Pancreas (tissue), 10 donors: ENCODE results near the gene MLF2. TPM values are rescaled to one million over a fixed set of nuclear protein-coding genes. Genes with fewer than 3 reads are reported as not detected.

Experiments
- ATAC-seq, 4 donors: fragments of 200-7000 bp; cut with Tn5 transposase; one replicate each; pipeline versions ENCODE4 v1.8.0 to v1.9.1; 2020; ENCODE audit warnings: mild to moderate bottlenecking in 4 of 4, moderate library complexity in 4 of 4
- DNase-seq, 6 donors: peaks; one replicate each; pipeline ENCODE4 v3.0.0-alpha.2; 2020
- FAIRE-seq: peaks from 2 replicates; lab custom pipeline; 2012; peaks lifted over from hg19 to GRCh38; lab: Jason Lieb, UNC
- H3K27ac ChIP-seq, 4 donors: fragments of 200-600 bp; sonication (generic); 1 replicate in 3 of 4; 2 replicates in 1 of 4; pipeline versions ENCODE4 v1.5.0 to v1.8.0; 2020
- H3K27me3 ChIP-seq, 4 donors: fragments of 200-600 bp; one replicate each; pipeline ENCODE4 v1.8.0; 2021
- H3K36me3 ChIP-seq, 3 donors: fragments of 200-600 bp; sonication (generic) in 1 of 3; one replicate each; pipeline versions ENCODE4 v1.5.0 to v1.8.0; 2020 to 2021
- H3K4me1 ChIP-seq, 3 donors: fragments of 200-600 bp; one replicate each; pipeline ENCODE4 v1.8.0; 2021
- H3K4me3 ChIP-seq, 4 donors: fragments of 200-600 bp; sonication (generic) in 2 of 4; one replicate each; pipeline versions ENCODE4 v1.5.0 to v1.8.0; 2020 to 2021
- H3K9me3 ChIP-seq, 4 donors: fragments of 200-600 bp; one replicate each; pipeline ENCODE4 v1.8.0; 2021
- CTCF ChIP-seq, 4 donors: fragments of 200-600 bp; sonication (generic) in 3 of 4; IDR thresholded peaks; one replicate each; pipeline versions ENCODE4 v1.5.0 to v1.8.0; 2021; ENCODE audit warnings: antibody characterized with exemption in 4 of 4
- WGBS, 2 donors: extraction: QIAGEN DNeasy Blood & Tissue Kit; methylation state at CpG; one replicate each; pipeline ENCODE4 v1.1.7; 2013; 5-methylcytosine and 5-hydroxymethylcytosine counted together
- intact Hi-C, 3 donors: fragments of 100-400 bp; cut with DNase I; formaldehyde crosslinking; loops; one replicate each; pipeline versions ENCODE4 v1.11.1 to v1.14.2; 2022
- polyA plus RNA-seq, 2 donors: library from polyadenylated mRNA; stranded (reverse); fragments of 200-250 nt; gene quantifications; one replicate each; pipeline ENCODE4 v1.2.3, GENCODE V29; 2013
- total RNA-seq, 6 donors: library from RNA; stranded (reverse); fragmentation: NEBNext Ultra II Directional in 4 of 6; extraction: Animal tissue kit (Norgen Biotek cat#: 25700) in 4 of 6; gene quantifications; one replicate each; pipeline versions ENCODE4 v1.2.1 to v1.2.4, GENCODE V29; 2021 to 2023
- donor health status: healthy with polysubstance abuse.
- donor health status: DM: no; HTN: no; CAD: no; lungs with moderate emphysema.
- donor health status: DM: no; HTN: no; CAD: no.
- donor health status: control.
- donor health status: control.
- donor health status: Bipolar disorder and iron deficiency.
- donor health status: DM: yes; HTN: yes; CAD: no.
- donor health status: DM: no; HTN: no; CAD: no.
- donor health status: DM: no; HTN: no; CAD: no.
- donor health status: DM: yes; HTN: yes; CAD: no.

The MLF2 gene
- total and polyA plus RNA-seq, 8 donors = 38.5 to 111 (median 60.8) TPM

DNA sequence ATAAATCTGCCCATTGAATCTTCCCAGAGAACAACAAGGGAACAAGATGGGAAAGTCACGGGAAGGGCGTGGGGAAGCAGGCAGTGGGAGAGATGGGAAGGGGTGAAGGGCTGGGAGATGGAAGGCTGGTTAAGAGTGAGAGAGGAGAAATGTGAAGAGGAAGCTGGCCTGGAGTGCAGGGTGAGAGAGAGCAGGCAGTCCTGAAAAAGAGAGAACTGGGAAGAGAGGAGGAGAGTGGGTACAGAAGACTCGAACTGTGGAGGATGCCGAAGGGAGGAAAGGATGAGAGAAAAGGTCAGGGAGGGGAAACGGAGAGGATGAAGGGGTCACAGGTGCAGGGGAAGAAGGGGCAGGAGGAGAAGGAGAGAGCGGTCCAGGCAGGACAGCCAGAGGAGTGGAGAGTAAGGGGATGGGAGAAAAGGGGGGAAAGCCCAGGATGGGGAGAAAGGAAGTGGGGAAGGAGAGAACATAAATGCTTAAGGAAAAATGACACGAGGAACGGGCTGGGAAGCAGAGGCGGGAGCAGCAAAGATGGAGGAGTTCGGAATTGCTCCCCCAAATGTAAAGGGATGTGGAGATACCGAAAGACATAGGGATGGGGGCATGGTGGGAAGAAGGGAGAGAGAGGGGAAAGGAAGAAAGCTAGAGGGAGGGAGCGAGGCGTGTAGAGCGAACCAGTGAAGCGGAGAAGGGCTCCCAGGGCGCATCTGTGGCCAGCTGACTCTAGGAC is 53.5 kb downstream of the MLF2 start:
- FAIRE-seq (no peak), DNase-seq (peak in 1 of 6 donors; percentile 24), ATAC-seq (no peak)
- no peak for TF ChIP-seq CTCF (IDR thresholded peaks at IDR 0.05)
- Histone ChIP-seq H3K36me3 (no peaks in the 10 kb centered on the region), H3K27me3 (peaks cover 0 to 21% (median 6%) of the 10 kb centered on the region in 4 donors), H3K4me1 (no peaks in the 10 kb centered on the region), H3K9me3 (no peaks in the 10 kb centered on the region), H3K27ac (no peak overlapping the region), H3K4me3 (peak overlapping the region in 1 of 4 donors; percentile 38)
- intact Hi-C loops = no loop called here
- WGBS, 2 donors = 11 to 14% methylated on average over 13 to 16 of the region's 16 CpGs

DNA sequence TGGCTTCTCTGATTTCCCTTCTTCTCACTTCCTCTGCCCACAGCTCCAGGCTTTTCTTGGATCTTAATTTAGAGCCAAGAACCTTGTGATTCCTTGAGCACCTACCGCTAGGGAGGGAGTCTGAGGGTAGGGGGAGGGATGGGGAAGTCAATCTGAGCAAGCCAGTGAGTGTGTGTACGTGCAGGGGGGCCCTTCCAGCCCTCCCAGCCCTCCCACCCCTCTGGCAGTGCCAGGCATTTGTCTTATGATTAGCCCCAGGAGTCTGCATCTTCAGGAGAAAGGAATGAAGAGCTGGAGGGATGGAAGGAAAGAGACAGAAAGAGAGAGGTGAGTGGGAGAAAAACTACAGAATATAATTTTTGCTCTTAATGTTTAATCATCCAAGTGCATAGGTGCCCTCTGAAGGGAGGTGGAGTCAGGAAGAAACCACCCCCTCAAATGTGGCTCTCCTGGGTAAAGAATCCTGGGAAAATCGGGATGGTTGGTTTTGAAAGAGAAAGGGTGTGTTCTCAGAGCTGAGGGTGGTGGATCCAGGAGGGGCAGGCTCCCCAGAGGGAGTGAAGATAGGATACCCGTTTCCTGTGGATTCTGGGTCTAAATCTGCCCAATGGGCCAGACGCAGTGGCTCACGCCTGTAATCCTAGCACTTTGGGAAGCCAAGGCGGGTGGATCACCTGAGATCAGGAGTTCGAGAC is 54.4 kb downstream of the MLF2 start:
- intact Hi-C loops = no loop called here
- Histone ChIP-seq H3K27me3 (peaks cover 0 to 21% (median 6%) of the 10 kb centered on the region in 4 donors), H3K9me3 (no peaks in the 10 kb centered on the region), H3K27ac (no peak overlapping the region), H3K4me3 (no peak overlapping the region), H3K4me1 (no peaks in the 10 kb centered on the region), H3K36me3 (no peaks in the 10 kb centered on the region)
- 31 to 53% methylated on average over 8 of the region's 8 CpGs for WGBS, 2 donors
- ATAC-seq (no peak), FAIRE-seq (no peak), DNase-seq (peak in 1 of 6 donors; percentile 12)
- TF ChIP-seq CTCF (IDR thresholded peaks at IDR 0.05) = no peak

Other genes starting within 250 kb of the MLF2 start
- gene GAPDH, start 218.6 kb downstream of the MLF2 start, total RNA-seq = 100 to 1,000 TPM; 149 to 657 (median 339) TPM
- gene GAPDH, start 218.6 kb downstream of the MLF2 start, polyA plus RNA-seq = 100 to 1,000 TPM; 425 to 627 TPM
- gene IFFO1, start 197.1 kb downstream of the MLF2 start, total RNA-seq = 10 to 100 TPM in 1 of 6 donors, 1 to 10 TPM in 5; 4.0 to 10.2 (median 4.9) TPM
- 10 to 100 TPM; 22.1 to 36.5 TPM for gene IFFO1, start 197.1 kb downstream of the MLF2 start, polyA plus RNA-seq
- 10 to 100 TPM in 4 of 6 donors, 1 to 10 TPM in 2; 9.1 to 17.7 (median 15.1) TPM for gene NOP2, start 184.8 kb downstream of the MLF2 start, total RNA-seq
- gene NOP2, start 184.8 kb downstream of the MLF2 start, polyA plus RNA-seq = 10 to 100 TPM; 32.2 to 41.3 TPM
- gene CHD4, start 145.8 kb downstream of the MLF2 start, total RNA-seq = 100 to 1,000 TPM in 3 of 6 donors, 10 to 100 TPM in 3; 96.5 to 123 (median 105) TPM
- 100 to 1,000 TPM; 125 to 134 TPM for gene CHD4, start 145.8 kb downstream of the MLF2 start, polyA plus RNA-seq
- gene LPAR5, start 117.2 kb downstream of the MLF2 start, total RNA-seq = 1 to 10 TPM in 2 of 6 donors, under 1 TPM in 4; 0.09 to 2.4 (median 0.71) TPM
- gene LPAR5, start 117.2 kb downstream of the MLF2 start, polyA plus RNA-seq = under 1 TPM; 0.19 to 0.23 TPM
- gene ACRBP, start 105.7 kb downstream of the MLF2 start, total RNA-seq = 1 to 10 TPM; 1.3 to 4.1 (median 1.8) TPM
- gene ACRBP, start 105.7 kb downstream of the MLF2 start, polyA plus RNA-seq = 1 to 10 TPM; 1.2 to 2.2 TPM
- 10 to 100 TPM in 5 of 6 donors, 1 to 10 TPM in 1; 9.0 to 24.9 (median 12.1) TPM for gene ING4, start 90.0 kb downstream of the MLF2 start, total RNA-seq
- gene ING4, start 90.0 kb downstream of the MLF2 start, polyA plus RNA-seq = 10 to 100 TPM; 15.7 to 29.6 TPM
- gene ZNF384, start 63.8 kb downstream of the MLF2 start, total RNA-seq = 10 to 100 TPM; 20.4 to 29.8 (median 23.9) TPM
- gene ZNF384, start 63.8 kb downstream of the MLF2 start, polyA plus RNA-seq = 10 to 100 TPM; 36.6 to 36.7 TPM
- gene PIANP, start 52.3 kb downstream of the MLF2 start, total RNA-seq = under 1 TPM in 5 of 6 donors, not detected in 1; 0.12 to 0.34 (median 0.20) TPM
- 1 to 10 TPM; 1.4 to 2.7 TPM for gene PIANP, start 52.3 kb downstream of the MLF2 start, polyA plus RNA-seq
- 10 to 100 TPM; 14.2 to 31.0 (median 23.8) TPM for gene COPS7A, start 29.1 kb downstream of the MLF2 start, total RNA-seq
- gene COPS7A, start 29.1 kb downstream of the MLF2 start, polyA plus RNA-seq = 10 to 100 TPM; 29.5 to 39.6 TPM
- 100 to 1,000 TPM in 1 of 6 donors, 10 to 100 TPM in 5; 41.0 to 117 (median 58.3) TPM for gene PTMS, start 13.2 kb upstream of the MLF2 start, total RNA-seq
- gene PTMS, start 13.2 kb upstream of the MLF2 start, polyA plus RNA-seq = 100 to 1,000 TPM; 128 to 276 TPM
- under 1 TPM in 5 of 6 donors, not detected in 1; 0.15 to 0.32 (median 0.19) TPM for gene LAG3, start 19.4 kb upstream of the MLF2 start, total RNA-seq
- gene LAG3, start 19.4 kb upstream of the MLF2 start, polyA plus RNA-seq = under 1 TPM; 0.70 to 0.91 TPM
- gene CD4, start 36.4 kb upstream of the MLF2 start, total RNA-seq = 10 to 100 TPM in 1 of 6 donors, 1 to 10 TPM in 5; 1.2 to 19.9 (median 4.0) TPM
- 1 to 10 TPM; 1.2 to 2.0 TPM for gene CD4, start 36.4 kb upstream of the MLF2 start, polyA plus RNA-seq
- gene GPR162, start 68.7 kb upstream of the MLF2 start, total RNA-seq = 1 to 10 TPM in 2 of 6 donors, under 1 TPM in 4; 0.41 to 4.9 (median 0.85) TPM
- 1 to 10 TPM; 5.2 to 8.8 TPM for gene GPR162, start 68.7 kb upstream of the MLF2 start, polyA plus RNA-seq
- gene P3H3, start 75.3 kb upstream of the MLF2 start, total RNA-seq = 10 to 100 TPM in 2 of 6 donors, 1 to 10 TPM in 4; 5.6 to 17.3 (median 9.2) TPM
- gene P3H3, start 75.3 kb upstream of the MLF2 start, polyA plus RNA-seq = 10 to 100 TPM; 21.6 to 32.8 TPM
- gene GNB3, start 87.8 kb upstream of the MLF2 start, total RNA-seq = 1 to 10 TPM in 5 of 6 donors, under 1 TPM in 1; 0.89 to 2.7 (median 1.5) TPM
- gene GNB3, start 87.8 kb upstream of the MLF2 start, polyA plus RNA-seq = 10 to 100 TPM in 1 of 2 donors, 1 to 10 TPM in 1; 6.2 to 12.6 TPM
- gene CDCA3, start 98.1 kb upstream of the MLF2 start, total RNA-seq = 1 to 10 TPM in 1 of 6 donors, under 1 TPM in 5; 0.08 to 1.1 (median 0.56) TPM
- 1 to 10 TPM in 1 of 2 donors, under 1 TPM in 1; 0.80 to 1.2 TPM for gene CDCA3, start 98.1 kb upstream of the MLF2 start, polyA plus RNA-seq
- gene USP5, start 99.0 kb upstream of the MLF2 start, total RNA-seq = 10 to 100 TPM; 17.8 to 38.4 (median 29.2) TPM
- 10 to 100 TPM; 18.3 to 25.2 TPM for gene USP5, start 99.0 kb upstream of the MLF2 start, polyA plus RNA-seq
- 100 to 1,000 TPM in 4 of 6 donors, 10 to 100 TPM in 2; 88.5 to 211 (median 128) TPM for gene TPI1, start 114.4 kb upstream of the MLF2 start, total RNA-seq
- 100 to 1,000 TPM in 1 of 2 donors, 10 to 100 TPM in 1; 93.1 to 247 TPM for gene TPI1, start 114.4 kb upstream of the MLF2 start, polyA plus RNA-seq
- 1 to 10 TPM; 3.1 to 5.2 (median 4.4) TPM for gene SPSB2, start 120.2 kb upstream of the MLF2 start, total RNA-seq
- gene SPSB2, start 120.2 kb upstream of the MLF2 start, polyA plus RNA-seq = 10 to 100 TPM; 10.6 to 12.5 TPM
- gene LRRC23, start 151.7 kb upstream of the MLF2 start, total RNA-seq = 1 to 10 TPM; 1.7 to 5.2 (median 3.4) TPM
- 10 to 100 TPM in 1 of 2 donors, 1 to 10 TPM in 1; 8.8 to 13.0 TPM for gene LRRC23, start 151.7 kb upstream of the MLF2 start, polyA plus RNA-seq
- gene ENO2, start 161.4 kb upstream of the MLF2 start, total RNA-seq = 1 to 10 TPM; 2.3 to 8.0 (median 4.5) TPM
- 10 to 100 TPM; 12.7 to 53.6 TPM for gene ENO2, start 161.4 kb upstream of the MLF2 start, polyA plus RNA-seq
- gene ATN1, start 174.8 kb upstream of the MLF2 start, total RNA-seq = 10 to 100 TPM; 30.9 to 54.5 (median 36.2) TPM
- 100 to 1,000 TPM; 110 to 113 TPM for gene ATN1, start 174.8 kb upstream of the MLF2 start, polyA plus RNA-seq
- not detected for gene RNU7-1, start 190.7 kb upstream of the MLF2 start, total RNA-seq
- gene RNU7-1, start 190.7 kb upstream of the MLF2 start, polyA plus RNA-seq = not detected
- 100 to 1,000 TPM in 2 of 6 donors, 10 to 100 TPM in 4; 86.8 to 154 (median 97.6) TPM for gene C12orf57, start 190.9 kb upstream of the MLF2 start, total RNA-seq
- gene C12orf57, start 190.9 kb upstream of the MLF2 start, polyA plus RNA-seq = 100 to 1,000 TPM; 176 to 314 TPM
- gene PTPN6, start 198.2 kb upstream of the MLF2 start, total RNA-seq = 10 to 100 TPM; 13.3 to 37.9 (median 17.8) TPM
- gene PTPN6, start 198.2 kb upstream of the MLF2 start, polyA plus RNA-seq = 10 to 100 TPM; 48.7 to 53.1 TPM
- gene PHB2, start 217.5 kb upstream of the MLF2 start, total RNA-seq = 100 to 1,000 TPM in 3 of 6 donors, 10 to 100 TPM in 3; 79.7 to 139 (median 101) TPM
- gene PHB2, start 217.5 kb upstream of the MLF2 start, polyA plus RNA-seq = 10 to 100 TPM; 74.7 to 91.9 TPM
- 10 to 100 TPM in 5 of 6 donors, 1 to 10 TPM in 1; 8.9 to 20.2 (median 17.0) TPM for gene EMG1, start 217.8 kb upstream of the MLF2 start, total RNA-seq
- 10 to 100 TPM in 1 of 2 donors, 1 to 10 TPM in 1; 9.4 to 12.9 TPM for gene EMG1, start 217.8 kb upstream of the MLF2 start, polyA plus RNA-seq